Gastrocnemius medialis (tissue), 4 donors: Measurements from ENCODE around the gene LDB1. TPM values are rescaled to one million over a fixed set of nuclear protein-coding genes. Genes with fewer than 3 reads are reported as not detected.

Experiments used
- ATAC-seq, 2 donors: fragments of 150-250 bp; one replicate each; pipeline ENCODE4 v1.9.1; 2016
- DNase-seq, 2 donors: peaks; one replicate each; pipeline ENCODE4 v3.0.0-alpha.2; 2019
- H3K27ac ChIP-seq, 4 donors: fragments of 200-600 bp; sonication (generic); 1 replicate in 1 of 4; 2 replicates in 3 of 4; pipeline ENCODE4 v1.5.1; 2016 to 2018; ENCODE audit warnings: mild to moderate bottlenecking in 2 of 4, moderate library complexity in 1 of 4
- H3K27me3 ChIP-seq, 3 donors: fragments of 200-600 bp; sonication (generic) in 2 of 3; 1 replicate in 1 of 3; 2 replicates in 2 of 3; pipeline versions ENCODE4 v1.5.1 to v1.6.0; 2016 to 2019; ENCODE audit warnings: mild to moderate bottlenecking in 1 of 3, moderate library complexity in 1 of 3
- H3K36me3 ChIP-seq, 2 donors: fragments of 200-600 bp; sonication (generic) in 1 of 2; one replicate each; pipeline ENCODE4 v1.5.1; 2017 to 2018
- H3K4me1 ChIP-seq, 2 donors: fragments of 200-600 bp; sonication (generic) in 1 of 2; one replicate each; pipeline ENCODE4 v1.5.1; 2016 to 2017; ENCODE audit warnings: mild to moderate bottlenecking in 2 of 2
- H3K4me3 ChIP-seq, 4 donors: fragments of 200-600 bp; sonication (generic) in 3 of 4; 1 replicate in 1 of 4; 2 replicates in 3 of 4; pipeline ENCODE4 v1.5.1; 2016 to 2019; ENCODE audit warnings: mild to moderate bottlenecking in 2 of 4
- H3K9me3 ChIP-seq, 3 donors: fragments of 200-600 bp; sonication (generic) in 2 of 3; 1 replicate in 1 of 3; 2 replicates in 2 of 3; pipeline ENCODE4 v1.5.1; 2016 to 2019
- POLR2A ChIP-seq, 2 donors: fragments of 450-650 bp; IDR thresholded peaks; one replicate each; pipeline ENCODE4 v1.6.1; 2017; ENCODE audit warnings: antibody characterized with exemption in 2 of 2, mild to moderate bottlenecking in 2 of 2, moderate library complexity in 2 of 2
- in situ Hi-C, 4 donors: fragments of 200-750 bp; cut with MboI; loops; one replicate each; pipeline versions ENCODE4 v1.15.0 to v1.8.0; 2017; ENCODE audit warnings: low sequenced_read_pairs in 4 of 4
- intact Hi-C: fragments of 100-400 bp; cut with DNase I; formaldehyde crosslinking; loops from one replicate; pipeline ENCODE4 v1.15.1; 2023; ENCODE audit warnings: low total_unique reads
- total RNA-seq, 4 donors: library from RNA; depleted of rRNA; stranded (reverse); fragments of >200 nt; gene quantifications; one replicate each; pipeline versions ENCODE4 v1.1.0 to v1.2.3, GENCODE V29; 2016
- TF ChIP-seq, protein P1 (sequence below), 5 experiments: fragments of 450-650 bp in 3 of 5; fragments of 200-600 bp in 2 of 5; sonication (generic) in 2 of 5; IDR thresholded peaks in 4 of 5; conservative IDR thresholded peaks in 1 of 5; 1 replicate in 4 of 5; 2 replicates in 1 of 5; pipeline ENCODE4 v1.5.1; 2016 to 2019; ENCODE audit warnings: antibody characterized with exemption in 5 of 5, mild to moderate bottlenecking in 3 of 5, moderate library complexity in 3 of 5

LDB1 gene
- total RNA-seq, 4 donors from 2014 or later: 15.9 to 32.7 (median 28.6) TPM

DNA sequence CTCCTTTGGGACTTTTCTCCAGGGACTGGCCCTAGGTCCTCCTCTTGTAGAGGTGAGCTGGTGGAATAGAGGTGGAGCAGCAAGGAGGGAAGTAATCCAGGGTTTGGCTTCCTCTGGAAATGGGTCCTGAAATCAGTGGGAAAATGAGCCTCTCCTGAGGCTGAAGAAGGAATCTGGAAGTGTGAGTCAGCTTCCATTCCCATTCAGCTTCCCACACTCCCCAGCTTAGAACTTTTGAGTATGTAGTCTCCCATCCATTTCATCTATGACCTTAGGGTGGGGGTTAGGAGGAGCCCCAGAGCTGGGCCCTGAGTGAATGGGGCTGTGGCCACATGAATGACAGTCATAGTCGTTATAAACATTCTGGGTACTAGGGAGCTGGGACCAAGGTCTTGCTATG, 17.7 kb downstream of the LDB1 start:
- no peak for DNase-seq
- in situ Hi-C loops: no loop called here
- no peak overlapping the region for H3K27ac ChIP-seq
- intact Hi-C loops: no loop called here
- no peak overlapping the region for H3K4me3 ChIP-seq
- ATAC-seq: no peak
- H3K36me3 ChIP-seq: no peaks in the 10 kb centered on the region
- H3K27me3 ChIP-seq: no peaks in the 10 kb centered on the region
- H3K9me3 ChIP-seq: no peaks in the 10 kb centered on the region
- H3K4me1 ChIP-seq: no peaks in the 10 kb centered on the region
- TF ChIP-seq, protein P1, sequence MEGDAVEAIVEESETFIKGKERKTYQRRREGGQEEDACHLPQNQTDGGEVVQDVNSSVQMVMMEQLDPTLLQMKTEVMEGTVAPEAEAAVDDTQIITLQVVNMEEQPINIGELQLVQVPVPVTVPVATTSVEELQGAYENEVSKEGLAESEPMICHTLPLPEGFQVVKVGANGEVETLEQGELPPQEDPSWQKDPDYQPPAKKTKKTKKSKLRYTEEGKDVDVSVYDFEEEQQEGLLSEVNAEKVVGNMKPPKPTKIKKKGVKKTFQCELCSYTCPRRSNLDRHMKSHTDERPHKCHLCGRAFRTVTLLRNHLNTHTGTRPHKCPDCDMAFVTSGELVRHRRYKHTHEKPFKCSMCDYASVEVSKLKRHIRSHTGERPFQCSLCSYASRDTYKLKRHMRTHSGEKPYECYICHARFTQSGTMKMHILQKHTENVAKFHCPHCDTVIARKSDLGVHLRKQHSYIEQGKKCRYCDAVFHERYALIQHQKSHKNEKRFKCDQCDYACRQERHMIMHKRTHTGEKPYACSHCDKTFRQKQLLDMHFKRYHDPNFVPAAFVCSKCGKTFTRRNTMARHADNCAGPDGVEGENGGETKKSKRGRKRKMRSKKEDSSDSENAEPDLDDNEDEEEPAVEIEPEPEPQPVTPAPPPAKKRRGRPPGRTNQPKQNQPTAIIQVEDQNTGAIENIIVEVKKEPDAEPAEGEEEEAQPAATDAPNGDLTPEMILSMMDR (IDR thresholded peaks at IDR 0.05 in 4 of 5, conservative IDR thresholded peaks at IDR 0.05 in 1 of 5): no peak
- TF ChIP-seq POLR2A (IDR thresholded peaks at IDR 0.05): no peak

DNA sequence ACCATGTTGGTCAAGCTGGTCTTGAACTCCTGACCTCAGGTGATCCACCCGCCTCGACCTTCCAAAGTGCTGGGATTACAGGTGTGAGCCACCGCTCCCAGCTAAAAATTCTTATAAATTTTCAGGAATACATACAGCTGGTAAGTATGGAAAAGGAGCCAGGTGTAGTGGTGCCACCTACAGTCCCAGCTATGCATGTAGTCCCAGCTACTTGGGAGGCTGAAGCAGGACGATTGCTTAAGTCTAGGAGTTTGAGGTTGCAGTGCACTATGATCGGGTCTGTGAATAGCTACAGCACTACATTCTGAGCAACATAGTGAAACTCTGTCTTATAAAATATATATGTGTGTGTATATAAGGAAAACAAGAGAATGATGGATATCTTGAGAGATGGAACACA, 19.0 kb downstream of the LDB1 start:
- TF ChIP-seq, protein P1 (IDR thresholded peaks at IDR 0.05 in 4 of 5, conservative IDR thresholded peaks at IDR 0.05 in 1 of 5): no peak
- no peak for TF ChIP-seq POLR2A (IDR thresholded peaks at IDR 0.05)
- in situ Hi-C loops: no loop called here
- no peaks in the 10 kb centered on the region for H3K27me3 ChIP-seq
- H3K36me3 ChIP-seq: no peaks in the 10 kb centered on the region
- ATAC-seq (no peak), DNase-seq (no peak)
- H3K9me3 ChIP-seq: no peaks in the 10 kb centered on the region
- H3K4me1 ChIP-seq: no peaks in the 10 kb centered on the region
- H3K27ac ChIP-seq: no peak overlapping the region
- intact Hi-C loops: no loop called here
- no peak overlapping the region for H3K4me3 ChIP-seq

DNA sequence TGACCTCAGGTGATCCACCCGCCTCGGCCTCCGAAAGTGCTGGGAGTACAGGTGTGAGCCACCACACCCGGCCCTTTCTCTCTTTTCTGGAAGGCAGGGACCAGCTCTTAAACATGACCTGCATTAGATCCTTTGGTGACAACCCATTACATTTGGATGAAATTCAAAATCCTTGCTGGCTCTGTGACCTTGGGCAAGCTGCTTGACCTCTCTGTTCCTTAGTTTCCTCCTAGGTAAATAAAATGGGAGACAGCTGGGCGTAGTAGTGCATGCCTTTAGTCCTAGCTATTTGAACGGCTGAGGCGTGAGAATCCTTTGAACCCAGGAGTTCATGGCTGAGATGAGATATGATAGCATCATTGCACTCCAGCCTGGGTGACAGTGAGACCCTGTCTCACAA, 23.7 kb downstream of the LDB1 start:
- intact Hi-C loops (no loop called here), in situ Hi-C loops (no loop called here)

DNA sequence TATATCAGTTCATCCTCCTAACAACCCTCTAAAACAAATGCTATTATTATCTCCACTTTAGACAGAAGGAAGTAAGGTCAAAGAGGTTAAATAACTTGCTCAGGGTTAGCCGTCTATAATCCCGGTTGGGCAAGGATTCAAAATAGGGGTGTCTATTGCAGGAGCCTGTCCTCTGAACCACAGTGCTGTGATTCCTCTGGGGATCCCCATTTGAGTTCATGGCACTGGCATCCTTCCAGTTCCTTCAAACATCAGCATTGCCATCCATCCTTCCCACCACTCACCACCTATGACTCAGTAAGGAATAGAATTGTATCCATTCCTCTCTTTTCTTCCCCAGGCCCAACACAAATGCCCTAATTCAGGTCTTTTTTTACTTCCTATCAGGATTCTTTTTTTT, 29.4 kb downstream of the LDB1 start:
- Histone ChIP-seq H3K27me3 (no peaks in the 10 kb centered on the region), H3K4me3 (no peak overlapping the region), H3K9me3 (no peaks in the 10 kb centered on the region), H3K4me1 (no peaks in the 10 kb centered on the region), H3K36me3 (no peaks in the 10 kb centered on the region), H3K27ac (no peak overlapping the region)
- in situ Hi-C loops (no loop called here), intact Hi-C loops (no loop called here)
- TF ChIP-seq POLR2A (IDR thresholded peaks at IDR 0.05): no peak
- TF ChIP-seq, protein P1 (IDR thresholded peaks at IDR 0.05 in 4 of 5, conservative IDR thresholded peaks at IDR 0.05 in 1 of 5): no peak
- DNase-seq (no peak), ATAC-seq (no peak)

More for the DNA sequence above, 23.7 kb downstream of the LDB1 start:
- H3K36me3 ChIP-seq: no peaks in the 10 kb centered on the region
- DNase-seq (no peak), ATAC-seq (no peak)
- no peak overlapping the region for H3K27ac ChIP-seq
- H3K4me3 ChIP-seq: no peak overlapping the region
- H3K27me3 ChIP-seq: no peaks in the 10 kb centered on the region
- TF ChIP-seq, protein P1 (IDR thresholded peaks at IDR 0.05 in 4 of 5, conservative IDR thresholded peaks at IDR 0.05 in 1 of 5): no peak
- TF ChIP-seq POLR2A (IDR thresholded peaks at IDR 0.05): no peak
- H3K9me3 ChIP-seq: no peaks in the 10 kb centered on the region
- H3K4me1 ChIP-seq: no peaks in the 10 kb centered on the region

DNA sequence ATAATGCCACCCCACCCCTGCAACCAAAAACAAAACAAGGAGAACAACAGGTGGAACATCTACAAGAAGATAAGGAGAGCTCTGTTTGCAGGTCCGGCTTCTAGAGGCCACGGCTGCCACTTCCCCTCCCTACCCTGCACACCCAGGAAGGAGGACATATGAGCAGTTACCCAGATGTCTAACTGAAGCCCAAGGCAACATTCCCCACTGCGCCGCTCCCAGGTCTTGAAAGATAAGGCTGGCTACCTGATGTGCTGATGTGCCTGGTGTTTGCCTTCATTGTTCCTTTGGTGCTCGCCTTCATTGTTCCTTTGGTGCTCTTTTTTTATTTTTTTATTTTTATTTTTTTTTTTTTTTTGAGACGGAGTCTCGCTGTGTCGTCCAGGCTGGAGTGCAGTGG, 34.0 kb downstream of the LDB1 start:
- Histone ChIP-seq H3K4me1 (no peaks in the 10 kb centered on the region), H3K9me3 (no peaks in the 10 kb centered on the region), H3K4me3 (no peak overlapping the region), H3K27ac (no peak overlapping the region), H3K27me3 (no peaks in the 10 kb centered on the region), H3K36me3 (no peaks in the 10 kb centered on the region)
- ATAC-seq (no peak), DNase-seq (no peak)
- in situ Hi-C loops: no loop called here
- intact Hi-C loops: no loop called here
- TF ChIP-seq, protein P1 (IDR thresholded peaks at IDR 0.05 in 4 of 5, conservative IDR thresholded peaks at IDR 0.05 in 1 of 5): no peak
- TF ChIP-seq POLR2A (IDR thresholded peaks at IDR 0.05): no peak
